Measurements from ENCODE around the gene PPA2. TPM values are rescaled to one million over a fixed set of nuclear protein-coding genes. Genes with fewer than 3 reads are reported as not detected.

PPA2 gene
- total RNA-seq, 1 experiment from 2014 or later: 98.5 TPM

- intact Hi-C loops (cut with micrococcal nuclease): no loop called here
- no TSS peak for BruUV-seq (replicated peaks)
- Histone ChIP-seq H3K27me3 (ENCODE audit: insufficient read depth, low read length) (no peaks in the 10 kb centered on the region), H3K9me2 (ENCODE audit: insufficient read depth) (no peaks in the 10 kb centered on the region), H3K4me1 (ENCODE audit: control insufficient read depth in 1 of 2, insufficient read depth in 2 of 2, low read length in 2 of 2) (no peaks in the 10 kb centered on the region), H4K20me1 (ENCODE audit: insufficient read depth) (no peaks in the 10 kb centered on the region), H3K9me3 (ENCODE audit: control insufficient read depth in 1 of 2, insufficient read depth in 1 of 2, low read depth in 1 of 2, low read length in 2 of 2) (no peaks in the 10 kb centered on the region), H3K4me2 (ENCODE audit: low read length) (no peak overlapping the region), H3K9ac (ENCODE audit: low read length) (no peak overlapping the region), H3K27ac (ENCODE audit: low read depth, low read length) (no peak overlapping the region), H3K36me3 (ENCODE audit: control insufficient read depth in 1 of 2, insufficient read depth in 2 of 2, low read length in 2 of 2) (peaks cover 5 to 31% of the 10 kb centered on the region in 2 experiments; a peak in 3 of 4 replicates), H2AFZ (ENCODE audit: low read depth, low read length, poor library complexity, severe bottlenecking) (no peak overlapping the region), H3K79me2 (ENCODE audit: insufficient read depth, low read length) (no peaks in the 10 kb centered on the region; the same call in 1 of the 2 replicates), H3K4me3 (replicated peaks in 1 of 2; ENCODE audit: low read depth in 1 of 2, low read length in 2 of 2) (no peak overlapping the region)
- ATAC-seq (no peak), DNase-seq (ENCODE audit: low read depth, low spot score) (no peak)
- ChIA-PET CTCF (no interaction called here), RAD21 (ENCODE audit: low non-redundant PET in 1 of 2, low total read pairs in 2 of 2, uncharacterized antibody in 2 of 2, unreplicated experiment in 2 of 2) (no interaction called here), POLR2A (no interaction called here)
- TF ChIP-seq REST (IDR thresholded peaks at IDR 0.05; ENCODE audit: low read depth) (no peak), YY1 (IDR thresholded peaks at IDR 0.05; ENCODE audit: extremely low read depth, insufficient replicate concordance, low read depth, low read length) (no peak), TCF7L2 (IDR thresholded peaks at IDR 0.05; ENCODE audit: borderline replicate concordance, extremely low read depth, insufficient read depth, insufficient read length) (no peak), EZH2phosphoT487 (IDR thresholded peaks at IDR 0.05; ENCODE audit: borderline replicate concordance) (no peak), JUND (IDR thresholded peaks at IDR 0.05) (no peak), ELF1 (IDR thresholded peaks at IDR 0.05; ENCODE audit: borderline replicate concordance, low read depth) (no peak)
Measured at GRCh38 chr4:105437637-105438036, 36.2 kb downstream of the PPA2 start.

- H3K9ac ChIP-seq (ENCODE audit: low read length): no peak overlapping the region
Measured at GRCh38 chr4:105436414-105436813, 37.4 kb downstream of the PPA2 start.

More at GRCh38 chr4:105436414-105436813, 37.4 kb downstream of the PPA2 start:
- Histone ChIP-seq H3K27me3 (ENCODE audit: insufficient read depth, low read length) (no peaks in the 10 kb centered on the region), H3K36me3 (ENCODE audit: control insufficient read depth in 1 of 2, insufficient read depth in 2 of 2, low read length in 2 of 2) (peaks cover 5 to 31% of the 10 kb centered on the region in 2 experiments; a peak in 3 of 4 replicates), H2AFZ (ENCODE audit: low read depth, low read length, poor library complexity, severe bottlenecking) (no peak overlapping the region), H4K20me1 (ENCODE audit: insufficient read depth) (no peaks in the 10 kb centered on the region), H3K4me3 (replicated peaks in 1 of 2; ENCODE audit: low read depth in 1 of 2, low read length in 2 of 2) (no peak overlapping the region), H3K4me1 (ENCODE audit: control insufficient read depth in 1 of 2, insufficient read depth in 2 of 2, low read length in 2 of 2) (no peaks in the 10 kb centered on the region), H3K79me2 (ENCODE audit: insufficient read depth, low read length) (no peaks in the 10 kb centered on the region; the same call in 1 of the 2 replicates), H3K9me3 (ENCODE audit: control insufficient read depth in 1 of 2, insufficient read depth in 1 of 2, low read depth in 1 of 2, low read length in 2 of 2) (no peaks in the 10 kb centered on the region), H3K27ac (ENCODE audit: low read depth, low read length) (no peak overlapping the region), H3K9me2 (ENCODE audit: insufficient read depth) (no peaks in the 10 kb centered on the region), H3K4me2 (ENCODE audit: low read length) (no peak overlapping the region)
- no peak for TF ChIP-seq ATF3 (IDR thresholded peaks at IDR 0.05)
- TF ChIP-seq RAD21 (IDR thresholded peaks at IDR 0.05; ENCODE audit: low read depth): no peak
- no peak for TF ChIP-seq MAX (IDR thresholded peaks at IDR 0.05)
- TF ChIP-seq FOSL1 (IDR thresholded peaks at IDR 0.05; ENCODE audit: low read depth): no peak
- intact Hi-C loops (cut with micrococcal nuclease): no loop called here
- no peak for DNase-seq (ENCODE audit: low read depth, low spot score)
- no peak for ATAC-seq
- POLR2A ChIA-PET: no interaction called here
- CTCF ChIA-PET: no interaction called here
- RAD21 ChIA-PET (ENCODE audit: low non-redundant PET in 1 of 2, low total read pairs in 2 of 2, uncharacterized antibody in 2 of 2, unreplicated experiment in 2 of 2): no interaction called here
- BruUV-seq (replicated peaks): no TSS peak

Data from HCT116 (cell line).